ENCODE measurements around the gene COQ7. TPM values are rescaled to one million over a fixed set of nuclear protein-coding genes. Genes with fewer than 3 reads are reported as not detected.
A peak's percentile ranks its signal among the peaks of the same experiment; 100 is the strongest.

The COQ7 gene
- total RNA-seq (2021; ENCODE audit: unreplicated experiment) (26.6 TPM), Bru-seq, nascent RNA (percentile 78 among the genes with signal in this experiment), BruChase-seq, experiment 1, labeled RNA remaining after a 6-hour chase (percentile 91 among the genes with signal in this experiment), BruChase-seq, experiment 2, labeled RNA remaining after a 2-hour chase (percentile 75 among the genes with signal in this experiment)
- 26.0 and 30.9 TPM in 2 replicates for polyA plus RNA-seq (2012)
- long read RNA-seq, transcript COQ7-201 (6 exons, 2,657 nt), result major isoform, 12 of 20 reads
- long read RNA-seq, partial matches to known transcripts, result 4 of 20 reads
- long read RNA-seq, other reads (novel, unspliced or antisense), result 3 of 20 reads

DNA sequence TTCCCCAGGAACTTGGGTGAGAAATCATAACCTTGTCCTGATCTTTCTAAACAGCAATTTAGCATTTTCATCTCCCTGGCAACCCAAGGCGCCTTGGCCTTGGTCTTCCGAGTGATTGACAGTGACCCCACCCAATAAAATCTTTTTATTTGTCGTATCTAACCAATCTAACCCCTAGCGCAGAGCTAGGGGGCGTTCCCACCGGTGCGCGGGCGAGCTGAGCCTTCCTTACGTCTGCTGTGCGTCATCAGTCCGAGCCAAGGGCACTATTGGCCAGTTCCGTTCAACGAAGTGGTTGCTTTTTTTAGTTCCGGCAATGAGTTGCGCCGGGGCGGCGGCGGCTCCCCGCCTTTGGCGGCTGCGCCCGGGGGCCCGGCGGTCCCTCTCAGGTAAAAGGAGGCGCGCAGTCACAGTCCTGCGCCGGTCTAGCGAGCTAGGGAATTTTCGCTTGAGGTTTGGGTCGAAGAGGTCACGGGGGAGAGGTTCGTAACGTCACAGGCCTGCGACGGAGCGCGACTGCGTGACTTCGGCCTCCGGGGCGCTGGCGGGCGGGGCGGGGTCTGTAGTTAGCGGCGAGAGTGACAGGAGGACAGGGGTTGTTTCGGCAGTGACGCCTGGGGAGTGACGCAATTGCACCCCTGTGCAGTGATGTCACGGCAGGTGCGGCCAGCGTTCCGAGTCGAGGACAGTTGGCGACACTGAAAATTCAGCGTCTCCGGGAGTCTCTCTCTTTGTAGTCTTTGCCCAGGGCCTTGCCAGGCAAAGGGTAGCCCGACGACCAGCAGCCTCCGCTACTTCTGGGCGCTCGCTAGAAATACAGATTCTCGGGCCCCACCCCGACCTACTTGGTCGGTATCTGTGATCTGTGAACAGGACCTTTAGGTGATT, at the start of gene COQ7:
Gene COQ7 (plus strand): TSS at position 266 of the 888 bp plus-strand sequence. CDS start 51 bp downstream, at position 317.
- no peaks in the 10 kb centered on the region for H4K20me1 ChIP-seq (ENCODE audit: insufficient read depth)
- peak; percentile 85 for TF ChIP-seq CEBPB (IDR thresholded peaks at IDR 0.05; ENCODE audit: low read depth)
- peak; percentile 46; the same call in 1 of the 2 replicates for TF ChIP-seq CBX3 (IDR thresholded peaks at IDR 0.05; ENCODE audit: low read depth)
- no peak for TF ChIP-seq POLR2A (IDR thresholded peaks at IDR 0.05; ENCODE audit: borderline replicate concordance, extremely low read depth, insufficient read depth, insufficient read length)
- TF ChIP-seq EGR1 (IDR thresholded peaks at IDR 0.05; ENCODE audit: low read depth), result peak; percentile 80
- TF ChIP-seq ZFX (IDR thresholded peaks at IDR 0.05), result 0 out of 2 replicates have a peak, but pooled peaks have one; percentile 29
- peak; percentile 67 for TF ChIP-seq TCF7L2 (IDR thresholded peaks at IDR 0.05; ENCODE audit: borderline replicate concordance, extremely low read depth, insufficient read depth, insufficient read length)
- TF ChIP-seq SP1 (IDR thresholded peaks at IDR 0.05; ENCODE audit: low read depth), result peak; percentile 97
- peak; percentile 35 for TF ChIP-seq YY1 (IDR thresholded peaks at IDR 0.05; ENCODE audit: extremely low read depth, insufficient replicate concordance, low read depth, low read length)
- TF ChIP-seq EZH2 (IDR thresholded peaks at IDR 0.05), result no peak
- TF ChIP-seq POLR2AphosphoS5 (IDR thresholded peaks at IDR 0.05; ENCODE audit: low read depth, low read length), result no peak; the same call in 1 of the 2 replicates
- peak; percentile 91 for TF ChIP-seq SRF (IDR thresholded peaks at IDR 0.05; ENCODE audit: low read depth)
- TF ChIP-seq, protein P1, sequence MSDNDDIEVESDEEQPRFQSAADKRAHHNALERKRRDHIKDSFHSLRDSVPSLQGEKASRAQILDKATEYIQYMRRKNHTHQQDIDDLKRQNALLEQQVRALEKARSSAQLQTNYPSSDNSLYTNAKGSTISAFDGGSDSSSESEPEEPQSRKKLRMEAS (IDR thresholded peaks at IDR 0.05), result peak; percentile 64; the same call in 1 of the 2 replicates
- peak; percentile 55; the same call in 1 of the 2 replicates for TF ChIP-seq ELF1 (IDR thresholded peaks at IDR 0.05; ENCODE audit: borderline replicate concordance, low read depth)
- TF ChIP-seq, protein P2, sequence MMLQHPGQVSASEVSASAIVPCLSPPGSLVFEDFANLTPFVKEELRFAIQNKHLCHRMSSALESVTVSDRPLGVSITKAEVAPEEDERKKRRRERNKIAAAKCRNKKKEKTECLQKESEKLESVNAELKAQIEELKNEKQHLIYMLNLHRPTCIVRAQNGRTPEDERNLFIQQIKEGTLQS (IDR thresholded peaks at IDR 0.05), result no peak
- TF ChIP-seq, protein P3, sequence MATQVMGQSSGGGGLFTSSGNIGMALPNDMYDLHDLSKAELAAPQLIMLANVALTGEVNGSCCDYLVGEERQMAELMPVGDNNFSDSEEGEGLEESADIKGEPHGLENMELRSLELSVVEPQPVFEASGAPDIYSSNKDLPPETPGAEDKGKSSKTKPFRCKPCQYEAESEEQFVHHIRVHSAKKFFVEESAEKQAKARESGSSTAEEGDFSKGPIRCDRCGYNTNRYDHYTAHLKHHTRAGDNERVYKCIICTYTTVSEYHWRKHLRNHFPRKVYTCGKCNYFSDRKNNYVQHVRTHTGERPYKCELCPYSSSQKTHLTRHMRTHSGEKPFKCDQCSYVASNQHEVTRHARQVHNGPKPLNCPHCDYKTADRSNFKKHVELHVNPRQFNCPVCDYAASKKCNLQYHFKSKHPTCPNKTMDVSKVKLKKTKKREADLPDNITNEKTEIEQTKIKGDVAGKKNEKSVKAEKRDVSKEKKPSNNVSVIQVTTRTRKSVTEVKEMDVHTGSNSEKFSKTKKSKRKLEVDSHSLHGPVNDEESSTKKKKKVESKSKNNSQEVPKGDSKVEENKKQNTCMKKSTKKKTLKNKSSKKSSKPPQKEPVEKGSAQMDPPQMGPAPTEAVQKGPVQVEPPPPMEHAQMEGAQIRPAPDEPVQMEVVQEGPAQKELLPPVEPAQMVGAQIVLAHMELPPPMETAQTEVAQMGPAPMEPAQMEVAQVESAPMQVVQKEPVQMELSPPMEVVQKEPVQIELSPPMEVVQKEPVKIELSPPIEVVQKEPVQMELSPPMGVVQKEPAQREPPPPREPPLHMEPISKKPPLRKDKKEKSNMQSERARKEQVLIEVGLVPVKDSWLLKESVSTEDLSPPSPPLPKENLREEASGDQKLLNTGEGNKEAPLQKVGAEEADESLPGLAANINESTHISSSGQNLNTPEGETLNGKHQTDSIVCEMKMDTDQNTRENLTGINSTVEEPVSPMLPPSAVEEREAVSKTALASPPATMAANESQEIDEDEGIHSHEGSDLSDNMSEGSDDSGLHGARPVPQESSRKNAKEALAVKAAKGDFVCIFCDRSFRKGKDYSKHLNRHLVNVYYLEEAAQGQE (IDR thresholded peaks at IDR 0.05; ENCODE audit: low read depth), result no peak
- TF ChIP-seq, protein P4, sequence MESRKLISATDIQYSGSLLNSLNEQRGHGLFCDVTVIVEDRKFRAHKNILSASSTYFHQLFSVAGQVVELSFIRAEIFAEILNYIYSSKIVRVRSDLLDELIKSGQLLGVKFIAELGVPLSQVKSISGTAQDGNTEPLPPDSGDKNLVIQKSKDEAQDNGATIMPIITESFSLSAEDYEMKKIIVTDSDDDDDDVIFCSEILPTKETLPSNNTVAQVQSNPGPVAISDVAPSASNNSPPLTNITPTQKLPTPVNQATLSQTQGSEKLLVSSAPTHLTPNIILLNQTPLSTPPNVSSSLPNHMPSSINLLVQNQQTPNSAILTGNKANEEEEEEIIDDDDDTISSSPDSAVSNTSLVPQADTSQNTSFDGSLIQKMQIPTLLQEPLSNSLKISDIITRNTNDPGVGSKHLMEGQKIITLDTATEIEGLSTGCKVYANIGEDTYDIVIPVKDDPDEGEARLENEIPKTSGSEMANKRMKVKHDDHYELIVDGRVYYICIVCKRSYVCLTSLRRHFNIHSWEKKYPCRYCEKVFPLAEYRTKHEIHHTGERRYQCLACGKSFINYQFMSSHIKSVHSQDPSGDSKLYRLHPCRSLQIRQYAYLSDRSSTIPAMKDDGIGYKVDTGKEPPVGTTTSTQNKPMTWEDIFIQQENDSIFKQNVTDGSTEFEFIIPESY (IDR thresholded peaks at IDR 0.05; ENCODE audit: extremely low read depth, insufficient replicate concordance, low read length), result no peak
- CTCF ChIA-PET, result interaction anchor here (1.0 to 1.1 kb wide), 3 partner anchors 18 to 112 kb away, joined by 3 to 8 read pairs (median 3); partner anchors contain the start of gene TMC7
- intact Hi-C loops (cut with micrococcal nuclease), result loop anchor here (1.0 to 5.0 kb wide), 2 partner anchors 70 to 84 kb away; partner anchors contain the start of gene TMC7
- peaks cover 0 to 12% of the 10 kb centered on the region in 2 experiments; a peak in 3 of 4 replicates for H3K4me1 ChIP-seq (ENCODE audit: control insufficient read depth in 1 of 2, insufficient read depth in 2 of 2, low read length in 2 of 2)
- no peaks in the 10 kb centered on the region for H3K27me3 ChIP-seq (ENCODE audit: insufficient read depth, low read length)
- H3K9me2 ChIP-seq (ENCODE audit: insufficient read depth), result no peaks in the 10 kb centered on the region
- peak within 1 kb of the TSS; percentile 89 for H3K9ac ChIP-seq (ENCODE audit: low read length)
- H2AFZ ChIP-seq (ENCODE audit: low read depth, low read length, poor library complexity, severe bottlenecking), result peak within 1 kb of the TSS; percentile 93
- H3K4me3 ChIP-seq (replicated peaks in 1 of 2; ENCODE audit: low read depth in 1 of 2, low read length in 2 of 2), result peak within 1 kb of the TSS; percentile 63 to 85
- peak within 1 kb of the TSS; percentile 77 for H3K4me2 ChIP-seq (ENCODE audit: low read length)
- ATAC-seq, result peak; percentile 93
- H3K27ac ChIP-seq (ENCODE audit: low read depth, low read length), result peak within 1 kb of the TSS; percentile 98
- RAD21 ChIA-PET (ENCODE audit: low non-redundant PET in 1 of 2, low total read pairs in 2 of 2, uncharacterized antibody in 2 of 2, unreplicated experiment in 2 of 2), result no interaction called here
- peaks cover 5% of the 10 kb centered on the region; the same call in 1 of the 2 replicates for H3K79me2 ChIP-seq (ENCODE audit: insufficient read depth, low read length)
- POLR2A ChIA-PET, result interaction anchor here (0.7 to 2.6 kb wide), 3 partner anchors 105 to 277 kb away, joined by 3 to 11 read pairs (median 3); partner anchors contain the start of genes ARL6IP1 and RPS15A
- DNase-seq (ENCODE audit: low read depth, low spot score), result peak; percentile 100
- BruUV-seq (replicated peaks), result TSS peak; percentile 79
- H3K36me3 ChIP-seq (ENCODE audit: control insufficient read depth in 1 of 2, insufficient read depth in 2 of 2, low read length in 2 of 2), result no peaks in the 10 kb centered on the region
- H3K9me3 ChIP-seq (ENCODE audit: control insufficient read depth in 1 of 2, insufficient read depth in 1 of 2, low read depth in 1 of 2, low read length in 2 of 2), result no peaks in the 10 kb centered on the region
